ENCODE measurements around the gene SLC6A6. TPM values are rescaled to one million over a fixed set of nuclear protein-coding genes. Genes with fewer than 3 reads are reported as not detected.
A peak's percentile ranks its signal among the peaks of the same experiment; 100 is the strongest.

Gene SLC6A6
- total and polyA plus RNA-seq, 2 experiments from 2014 or later = 27.5 to 150 TPM

GRCh38 chr3:14392231-14392630 is 10.2 kb upstream of the SLC6A6 start:
- Mint-ChIP-seq H3K27me3 (ENCODE audit: insufficient read depth, low read depth, poor library complexity) (peaks cover 6% of the 10 kb centered on the region), H3K27ac (no peak overlapping the region), H3K36me3 (ENCODE audit: low read depth) (no peaks in the 10 kb centered on the region), H3K4me3 (no peak overlapping the region), H3K9me3 (no peaks in the 10 kb centered on the region; the same call in 2 of the 3 replicates), H3K4me1 (peaks cover 22% of the 10 kb centered on the region)
- peak; percentile 81 for ATAC-seq
- peak; percentile 62 for DNase-seq (ENCODE audit: low spot score)
- no peak overlapping the region for H3K27ac ChIP-seq (ENCODE audit: low read depth)
- no peaks in the 10 kb centered on the region; the same call in 1 of the 2 replicates for H3K4me1 ChIP-seq (ENCODE audit: insufficient read depth)
- no peaks in the 10 kb centered on the region for H4K20me1 ChIP-seq (replicated peaks; ENCODE audit: insufficient read depth)
- no peak for TF ChIP-seq REST (IDR thresholded peaks at IDR 0.05; ENCODE audit: unreplicated experiment)
- TF ChIP-seq EZH2 (IDR thresholded peaks at IDR 0.05; ENCODE audit: low read depth, unreplicated experiment) = no peak
- peak; percentile 47 to 74 for TF ChIP-seq CTCF (conservative IDR thresholded peaks at IDR 0.05; ENCODE audit: low read depth in 2 of 2)
- no peaks in the 10 kb centered on the region for H3K9me2 ChIP-seq (ENCODE audit: insufficient read depth)
- no peaks in the 10 kb centered on the region for H3K27me3 ChIP-seq (ENCODE audit: insufficient read depth)
- no peak overlapping the region for H2AFZ ChIP-seq
- H3K79me2 ChIP-seq (replicated peaks; ENCODE audit: insufficient read depth) = no peaks in the 10 kb centered on the region
- H3K36me3 ChIP-seq (ENCODE audit: insufficient read depth) = no peaks in the 10 kb centered on the region
- no peak overlapping the region for H3K4me2 ChIP-seq
- H3K4me3 ChIP-seq = no peak overlapping the region
- H3F3A ChIP-seq (replicated peaks; ENCODE audit: low read depth) = no peaks in the 10 kb centered on the region

GRCh38 chr3:14392803-14393319 is 9.5 kb upstream of the SLC6A6 start:
- H3K27ac Mint-ChIP-seq = peak overlapping the region; percentile 55

More at GRCh38 chr3:14392803-14393319, 9.5 kb upstream of the SLC6A6 start:
- no peak overlapping the region for H2AFZ ChIP-seq
- ATAC-seq (no peak), DNase-seq (ENCODE audit: low spot score) (no peak)
- Mint-ChIP-seq H3K4me3 (no peak overlapping the region), H3K36me3 (ENCODE audit: low read depth) (no peaks in the 10 kb centered on the region), H3K4me1 (peaks cover 26% of the 10 kb centered on the region), H3K27me3 (ENCODE audit: insufficient read depth, low read depth, poor library complexity) (peaks cover 3% of the 10 kb centered on the region), H3K9me3 (no peaks in the 10 kb centered on the region; the same call in 2 of the 3 replicates)
- no peak overlapping the region for H3K27ac ChIP-seq (ENCODE audit: low read depth)
- no peak overlapping the region for H3K4me3 ChIP-seq
- no peaks in the 10 kb centered on the region for H4K20me1 ChIP-seq (replicated peaks; ENCODE audit: insufficient read depth)
- no peaks in the 10 kb centered on the region for H3K36me3 ChIP-seq (ENCODE audit: insufficient read depth)
- H3K27me3 ChIP-seq (ENCODE audit: insufficient read depth) = no peaks in the 10 kb centered on the region
- H3K9me2 ChIP-seq (ENCODE audit: insufficient read depth) = no peaks in the 10 kb centered on the region
- TF ChIP-seq STAT1 (IDR thresholded peaks at IDR 0.05; ENCODE audit: unreplicated experiment) (no peak), CTCF (conservative IDR thresholded peaks at IDR 0.05; ENCODE audit: low read depth in 2 of 2) (no peak)
- H3F3A ChIP-seq (replicated peaks; ENCODE audit: low read depth) = no peaks in the 10 kb centered on the region
- H3K4me1 ChIP-seq (ENCODE audit: insufficient read depth) = no peaks in the 10 kb centered on the region; the same call in 1 of the 2 replicates
- H3K4me2 ChIP-seq = no peak overlapping the region
- no peaks in the 10 kb centered on the region for H3K79me2 ChIP-seq (replicated peaks; ENCODE audit: insufficient read depth)

Data from GM23338 (cell line).